ENCODE measurements around the gene SPATA13.

Gene SPATA13

DNA sequence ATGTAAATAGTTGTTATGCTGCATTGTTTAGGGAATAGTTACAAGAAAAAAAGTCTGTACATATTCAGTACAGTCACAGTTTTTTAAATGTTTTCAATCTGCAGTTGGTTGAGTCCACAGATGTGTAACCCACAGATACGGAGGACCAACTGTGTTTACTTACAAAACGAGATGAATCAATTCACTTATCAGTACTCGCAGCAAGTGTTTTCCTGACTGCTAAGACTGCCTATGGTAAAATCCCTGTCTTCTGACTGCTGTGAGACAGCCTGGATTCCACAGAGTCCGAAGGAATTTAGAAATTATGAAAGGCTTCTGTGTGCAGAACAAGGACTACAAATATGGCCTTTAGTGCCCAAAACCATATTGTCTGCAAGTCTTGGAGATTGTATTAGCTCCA is 103.1 kb downstream of the SPATA13 start:
- DNase-seq, result no peak

DNA sequence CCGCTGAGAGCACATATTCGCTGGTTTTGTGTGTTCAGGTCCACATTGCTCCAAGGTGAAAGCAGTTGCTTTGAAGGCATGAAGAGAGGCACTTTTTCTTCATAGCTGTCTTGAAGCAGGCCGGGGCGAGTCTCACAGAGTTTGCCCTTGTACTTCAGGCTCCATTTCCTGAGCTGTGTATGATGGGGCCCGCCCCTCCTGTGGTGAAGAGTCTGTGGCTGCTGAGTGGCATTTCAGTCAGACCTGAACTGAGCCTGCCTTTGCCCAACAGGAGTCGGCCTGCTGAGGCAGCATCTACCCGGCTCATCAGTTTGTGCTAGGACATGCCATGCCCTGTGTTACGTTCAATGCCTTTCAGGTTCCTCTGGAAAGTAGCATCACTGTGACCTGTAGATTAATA is 104.5 kb downstream of the SPATA13 start:
- peak; percentile 15 for DNase-seq

DNA sequence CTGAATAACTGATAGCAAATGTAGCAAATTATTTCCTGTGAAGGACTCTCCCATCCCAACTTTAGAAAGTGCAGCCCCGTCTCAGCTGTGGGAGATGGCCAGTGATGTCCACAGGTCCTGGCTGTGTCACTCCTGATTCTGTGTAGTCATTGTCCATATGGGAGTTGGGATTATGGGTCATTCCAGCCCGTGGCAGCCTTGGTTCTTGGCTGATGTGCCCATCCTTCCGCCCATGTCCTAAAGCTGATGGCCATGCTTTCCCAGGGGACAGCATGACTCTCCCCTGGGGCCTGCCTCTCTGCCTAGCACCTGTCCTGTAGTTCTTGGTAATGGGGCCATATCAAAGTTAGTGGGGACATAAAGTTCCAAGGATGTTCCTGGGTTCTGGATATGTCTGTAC is 104.9 kb downstream of the SPATA13 start:
- DNase-seq, result no peak

DNA sequence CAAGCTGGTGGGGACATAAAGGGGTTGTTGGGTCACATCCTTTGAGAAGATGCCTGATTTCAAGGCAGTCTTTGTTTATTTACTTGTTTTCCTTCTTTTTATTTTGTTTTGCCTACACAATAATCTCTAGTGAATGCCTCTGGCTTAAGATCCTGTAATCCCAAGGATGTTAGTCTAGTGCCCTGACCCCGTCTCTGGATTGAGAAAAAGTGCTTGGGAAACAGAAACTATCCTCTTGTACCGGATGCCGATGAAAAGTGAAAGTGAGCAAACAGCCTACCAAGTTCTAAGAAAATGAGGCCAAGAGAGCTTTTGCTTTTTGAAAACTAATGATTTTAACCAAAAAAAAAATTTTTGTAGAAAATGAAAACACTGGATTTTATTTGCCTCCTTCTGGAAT is 106.8 kb downstream of the SPATA13 start:
- no peak for DNase-seq

DNA sequence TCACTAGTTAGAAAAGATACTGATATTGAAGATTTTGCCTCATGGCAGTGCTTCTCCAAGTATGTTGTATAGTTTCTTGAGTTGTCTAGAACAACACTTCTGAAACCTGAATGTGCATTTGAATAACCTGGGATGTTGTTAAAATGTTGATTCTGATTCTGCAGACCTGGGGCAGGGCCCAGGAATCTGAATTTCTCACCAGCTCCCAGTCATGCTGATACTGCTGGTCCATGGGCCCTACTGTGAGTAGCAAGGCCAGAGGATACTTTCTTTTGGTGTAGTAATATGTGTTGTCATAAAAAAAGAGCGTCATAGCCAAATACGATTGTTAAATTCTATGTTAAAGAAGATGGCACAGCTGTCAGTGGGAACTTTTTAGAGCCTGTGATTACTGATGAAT is 107.3 kb downstream of the SPATA13 start:
- no peak for DNase-seq

DNA sequence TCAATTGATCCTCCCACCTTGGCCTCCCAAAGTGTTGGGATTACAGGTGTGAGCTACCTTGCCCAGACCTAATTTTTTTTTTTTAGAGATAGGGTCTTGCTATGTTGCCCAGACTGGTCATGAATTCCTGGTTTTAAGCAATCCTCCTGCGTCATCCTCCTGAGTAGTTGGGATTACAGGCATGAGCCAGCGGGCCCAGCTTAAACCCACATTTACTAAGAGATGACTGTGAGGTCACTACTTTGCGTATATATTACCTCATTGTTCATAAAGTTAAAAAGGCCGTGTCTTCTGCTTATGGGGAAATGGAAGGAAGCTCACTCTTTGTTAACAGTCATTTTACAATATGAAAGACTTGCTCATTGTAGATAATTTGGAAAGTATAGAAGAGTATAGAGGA is 109.3 kb downstream of the SPATA13 start:
- DNase-seq, result no peak

DNA sequence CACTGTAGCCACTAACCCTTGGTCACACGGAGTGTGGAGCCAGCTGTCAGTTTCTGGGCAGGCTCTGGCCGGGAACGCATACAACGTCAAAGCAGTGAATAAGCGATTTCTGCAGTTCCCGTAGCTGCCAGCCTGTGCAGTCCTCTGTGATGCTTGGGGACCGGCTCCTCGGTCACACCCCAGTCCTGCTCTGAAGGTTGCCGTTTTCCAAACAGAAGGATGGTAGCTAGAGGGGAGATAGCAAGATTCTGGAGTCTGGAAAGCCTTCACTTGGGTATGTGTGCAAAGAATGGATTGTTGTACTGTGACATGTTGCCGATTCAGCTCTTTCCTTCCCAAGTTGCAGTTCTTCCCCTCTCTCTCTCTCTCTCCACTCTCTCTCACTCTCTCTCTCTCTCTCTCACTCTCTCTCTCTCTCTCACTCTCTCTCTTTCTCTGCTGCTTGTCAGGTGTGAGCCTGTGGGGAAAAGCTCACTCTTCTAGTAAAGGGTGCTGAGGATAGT is 110.2 kb downstream of the SPATA13 start:
- DNase-seq, result no peak

DNA sequence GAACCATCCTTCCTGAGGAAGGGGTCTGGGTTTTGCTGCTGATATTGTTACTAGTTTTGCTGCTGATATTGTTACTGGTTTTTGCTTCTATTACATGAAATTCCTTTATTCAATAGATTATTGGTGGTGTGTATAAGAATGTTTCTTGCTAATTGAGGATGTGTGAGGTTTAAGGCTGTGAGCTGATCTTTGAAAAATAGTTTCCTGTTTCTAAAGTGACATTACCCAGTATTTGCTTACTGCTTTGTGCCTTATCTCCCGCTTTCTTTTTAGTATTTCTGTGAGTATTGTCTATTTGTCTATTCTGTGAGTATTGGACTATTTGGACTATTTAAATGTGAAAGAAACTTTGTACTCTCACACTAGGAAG is 110.7 kb downstream of the SPATA13 start:
- no peak for DNase-seq

DNA sequence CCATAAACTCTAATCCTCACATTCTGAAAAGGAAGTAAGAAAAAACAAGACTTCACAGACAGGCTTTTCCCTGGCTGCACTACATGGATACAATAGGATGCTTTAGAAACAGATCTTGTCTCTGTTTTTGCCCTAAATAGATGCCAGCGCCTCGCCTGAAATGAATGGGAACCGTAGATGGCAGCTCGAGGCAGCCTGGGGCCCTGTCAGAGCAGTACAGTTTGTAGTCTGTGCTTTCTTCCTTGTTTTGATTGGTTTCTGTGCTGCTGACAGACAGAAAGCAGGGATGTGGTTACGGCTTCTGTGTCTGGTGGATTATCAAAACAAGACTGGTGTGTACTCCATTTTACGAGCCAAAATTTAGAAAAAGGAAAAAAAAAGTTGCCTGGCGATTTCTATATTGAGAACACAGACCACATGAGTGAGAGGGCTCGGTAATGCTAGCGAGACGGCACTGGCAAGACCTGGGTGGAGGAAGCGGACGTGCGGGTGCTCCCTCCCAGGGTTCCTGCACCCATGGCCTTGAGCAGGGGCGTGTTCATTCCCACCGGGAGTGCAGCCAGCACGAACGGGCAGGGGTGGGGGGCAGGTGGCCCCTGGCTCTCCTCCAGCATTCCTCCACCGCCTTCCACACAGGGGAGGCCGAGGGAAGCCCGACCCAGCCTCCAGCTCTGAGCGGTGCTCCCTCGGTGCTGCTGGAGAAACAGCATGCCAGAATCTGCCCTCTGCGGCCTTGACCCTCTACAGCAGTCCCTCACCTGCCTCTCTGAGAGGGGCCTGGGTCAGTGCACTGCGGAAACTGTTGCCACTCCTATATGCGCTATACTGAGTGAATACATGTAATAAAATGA is 111.3 kb downstream of the SPATA13 start:
- DNase-seq, result peak; percentile 17

DNA sequence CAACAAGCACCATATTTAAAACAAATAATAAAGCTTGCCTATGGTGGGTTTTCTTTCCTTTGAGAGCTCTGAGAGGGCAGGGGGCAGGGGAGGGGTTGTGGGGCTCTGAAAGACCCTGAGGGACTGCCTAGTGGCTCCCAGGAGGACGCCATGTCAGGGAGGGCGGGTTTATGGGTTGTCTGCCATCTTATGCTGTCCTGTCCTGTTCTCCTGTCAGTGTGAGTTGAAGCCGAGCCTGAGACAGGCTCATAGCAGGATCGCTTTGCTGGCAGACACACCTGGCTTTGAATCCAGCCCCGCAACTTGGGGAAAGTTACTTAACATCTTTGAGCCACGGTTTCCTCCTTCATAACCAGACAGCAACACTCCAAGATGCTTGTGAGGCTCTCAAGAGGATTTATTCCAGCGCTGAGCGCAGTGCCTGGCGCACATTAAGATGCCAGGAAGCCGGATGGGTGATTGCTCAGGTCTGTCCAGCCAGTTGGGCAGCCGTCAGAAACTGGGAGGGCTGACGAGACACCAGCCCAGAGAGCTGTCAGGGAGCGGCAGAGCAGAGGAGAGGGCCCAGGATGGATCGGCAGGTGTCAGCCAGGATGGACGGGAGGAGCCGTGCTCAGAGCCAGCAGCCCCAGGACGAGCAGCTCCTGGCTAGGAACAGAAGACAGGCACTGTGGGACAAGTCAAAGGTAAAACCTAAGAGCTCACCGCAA is 112.1 kb downstream of the SPATA13 start:
- DNase-seq, result no peak

DNA sequence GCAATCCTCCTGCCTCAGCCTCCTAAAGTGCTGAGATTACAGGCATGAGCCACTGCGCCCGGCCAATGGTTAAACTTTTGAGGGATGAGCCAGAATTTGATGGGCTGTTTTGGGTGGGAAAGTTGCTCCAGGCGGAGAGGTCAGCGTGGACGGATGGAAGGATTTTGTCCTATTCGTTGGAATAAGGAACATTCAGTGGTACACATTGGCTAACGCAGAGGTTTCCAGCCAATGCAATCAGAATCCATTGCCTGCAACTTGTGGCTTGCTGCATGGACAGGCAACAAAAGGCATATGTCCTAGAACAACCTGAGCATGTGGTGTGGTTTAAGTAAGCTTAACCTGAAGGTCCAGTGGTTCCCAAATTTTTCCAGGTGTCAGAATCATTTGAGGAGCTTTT is 113.4 kb downstream of the SPATA13 start:
- DNase-seq, result no peak

DNA sequence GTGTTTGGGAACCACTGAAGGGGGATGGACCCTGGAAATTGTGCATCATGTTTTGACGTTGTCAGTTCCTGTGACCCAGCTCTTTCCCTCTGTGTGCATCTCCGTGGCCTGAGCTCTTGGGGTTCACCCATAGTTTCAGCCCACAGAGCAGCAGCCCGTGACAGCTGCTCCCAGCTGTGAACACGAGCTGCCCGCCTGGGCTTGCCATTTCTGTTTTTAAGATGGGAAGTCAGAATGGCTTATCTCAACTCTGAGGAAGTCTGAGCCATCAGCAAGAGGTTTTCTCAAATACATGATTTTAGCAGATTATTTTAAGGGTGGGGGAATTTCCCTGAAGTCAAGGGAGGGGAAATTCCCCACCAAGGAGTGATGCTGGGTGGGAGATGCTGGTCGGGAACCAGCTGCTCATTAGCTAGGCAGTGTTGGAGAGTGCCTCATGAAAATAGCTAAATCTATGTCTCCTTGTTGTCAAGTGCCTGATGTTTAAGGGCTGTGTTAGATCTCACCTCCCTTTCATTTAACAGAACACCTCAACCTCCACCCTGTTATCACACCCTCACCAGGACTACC is 114.0 kb downstream of the SPATA13 start:
- DNase-seq, result peak; percentile 15

DNA sequence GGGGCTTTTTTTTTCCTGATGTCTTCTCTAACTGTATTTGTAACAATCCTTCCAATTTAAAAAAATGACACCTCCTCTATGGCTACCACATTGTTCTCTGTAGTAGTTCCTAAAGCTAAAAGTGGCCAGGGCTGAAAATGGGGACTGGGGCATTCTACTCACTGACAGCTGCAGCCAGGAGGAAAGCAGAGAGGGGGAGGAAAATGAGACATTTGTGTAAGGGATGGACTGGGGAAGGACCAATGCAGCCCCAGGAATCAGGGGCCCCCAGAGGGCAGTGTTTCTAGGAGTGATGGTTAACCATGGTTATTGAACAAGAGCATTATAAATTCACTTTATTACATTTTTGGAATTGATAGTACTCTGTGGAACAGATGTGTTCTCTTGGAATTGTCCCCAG is 114.5 kb downstream of the SPATA13 start:
- DNase-seq, result no peak

DNA sequence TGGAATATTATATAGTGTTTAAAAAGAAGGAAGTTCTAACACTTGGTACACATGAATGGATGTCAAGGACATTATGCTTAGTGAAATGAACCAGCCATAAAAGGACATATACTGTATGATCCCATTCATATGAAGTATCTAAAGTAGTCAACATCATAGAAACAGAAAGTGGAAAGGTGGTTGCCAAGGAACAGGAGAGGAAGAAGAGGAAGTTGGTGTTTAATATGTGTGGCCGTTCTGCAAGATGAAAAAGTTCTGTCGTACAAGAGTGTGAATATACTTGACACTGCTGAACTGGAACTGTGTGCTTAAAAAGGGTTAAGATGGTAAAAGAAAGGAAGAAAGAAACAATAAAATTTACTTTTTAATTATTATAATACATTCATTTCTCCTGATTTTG is 115.8 kb downstream of the SPATA13 start:
- DNase-seq, result no peak

DNA sequence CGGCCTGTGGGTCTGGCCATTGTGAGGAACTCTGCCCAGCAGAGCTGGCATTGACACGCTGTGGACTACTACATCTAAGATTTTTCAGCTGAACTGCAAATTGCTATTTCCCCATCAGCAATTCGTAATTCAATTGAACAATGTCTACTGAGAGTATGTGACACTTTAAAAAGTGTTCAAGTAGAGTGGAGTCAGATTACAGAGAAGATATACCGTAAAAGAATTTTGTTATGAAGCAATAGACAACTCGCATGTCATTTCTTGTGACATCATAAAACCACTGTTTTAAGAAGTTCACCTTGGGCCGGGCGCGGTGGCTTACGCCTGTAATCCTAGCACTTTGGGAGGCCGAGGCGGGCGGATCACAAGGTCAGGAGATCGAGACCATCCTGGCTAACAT is 116.3 kb downstream of the SPATA13 start:
- DNase-seq, result no peak

DNA sequence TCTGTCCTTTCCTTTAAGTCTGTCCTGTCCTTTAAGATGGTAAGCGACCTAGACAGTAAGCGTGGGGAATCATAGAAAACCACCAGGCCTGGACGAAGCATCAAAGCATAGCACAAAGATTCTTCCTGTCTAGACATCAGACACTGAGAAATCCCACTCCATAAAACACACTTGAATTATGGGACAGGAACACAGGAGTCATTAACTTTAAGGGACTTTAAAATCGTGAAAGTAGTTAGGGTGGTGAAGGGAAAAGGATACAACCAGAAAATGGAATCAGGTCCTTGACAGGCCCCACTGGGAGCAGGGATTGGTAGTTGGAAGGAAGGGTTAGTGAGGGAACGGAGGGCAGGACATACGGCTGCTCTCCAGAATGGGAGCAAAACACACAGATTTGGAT is 117.2 kb downstream of the SPATA13 start:
- no peak for DNase-seq

DNA sequence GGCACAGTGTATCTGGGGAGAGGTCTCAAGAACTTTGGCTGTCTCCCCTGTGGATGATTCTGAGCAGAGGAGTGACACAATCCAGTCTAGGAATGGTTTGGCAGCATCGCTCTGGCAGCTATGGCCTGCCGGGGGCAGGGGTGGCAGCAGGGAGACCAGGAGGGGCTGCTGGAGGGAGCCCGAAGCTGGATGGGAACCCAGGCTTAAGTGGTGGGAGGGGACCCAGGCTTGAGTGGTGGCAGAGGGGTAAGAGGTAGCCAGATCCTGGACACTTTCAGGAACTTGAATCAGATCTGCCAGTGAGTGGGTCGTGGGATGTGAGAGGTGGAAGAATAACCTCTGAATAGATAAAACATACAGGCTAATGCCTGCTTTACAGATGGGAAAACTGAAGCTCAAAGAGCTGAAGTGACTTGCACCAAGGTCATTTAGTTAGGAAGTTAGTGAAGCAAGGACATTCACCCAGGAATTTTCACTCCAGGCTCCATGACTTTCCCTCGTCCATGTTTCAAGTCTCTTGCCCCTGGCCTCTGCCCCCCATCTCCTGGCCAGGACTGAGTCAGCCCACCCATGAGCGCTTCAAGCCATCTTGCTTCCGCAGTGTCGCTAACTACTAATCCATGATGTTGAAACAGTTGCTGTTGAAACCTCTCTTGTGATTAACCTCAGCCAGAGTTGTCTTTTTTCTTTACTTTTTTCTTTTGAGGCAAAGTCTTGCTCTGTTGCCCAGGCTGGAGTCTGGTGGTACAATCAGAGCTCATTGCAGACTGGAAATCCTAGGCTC is 119.0 kb downstream of the SPATA13 start:
- DNase-seq, result no peak

DNA sequence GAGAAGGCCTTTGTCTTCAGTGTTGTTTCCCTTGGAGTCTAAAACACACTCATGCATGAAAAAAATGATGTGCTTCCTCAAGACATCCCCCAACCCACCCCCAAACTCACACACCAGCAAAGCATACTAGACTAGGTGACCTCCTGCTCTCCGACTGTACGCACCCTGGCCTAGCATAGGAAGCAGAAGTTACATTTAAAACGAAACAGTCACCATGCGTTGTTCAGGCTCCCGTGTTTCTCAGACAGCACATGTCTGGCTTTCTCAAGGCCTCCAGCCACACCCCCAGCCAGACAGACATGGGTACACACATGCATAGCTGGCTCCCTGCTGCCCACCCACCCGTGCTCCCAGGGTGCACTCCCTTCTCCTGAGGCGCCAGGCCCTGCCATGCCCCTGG is 120.2 kb downstream of the SPATA13 start:
- no peak for DNase-seq

DNA sequence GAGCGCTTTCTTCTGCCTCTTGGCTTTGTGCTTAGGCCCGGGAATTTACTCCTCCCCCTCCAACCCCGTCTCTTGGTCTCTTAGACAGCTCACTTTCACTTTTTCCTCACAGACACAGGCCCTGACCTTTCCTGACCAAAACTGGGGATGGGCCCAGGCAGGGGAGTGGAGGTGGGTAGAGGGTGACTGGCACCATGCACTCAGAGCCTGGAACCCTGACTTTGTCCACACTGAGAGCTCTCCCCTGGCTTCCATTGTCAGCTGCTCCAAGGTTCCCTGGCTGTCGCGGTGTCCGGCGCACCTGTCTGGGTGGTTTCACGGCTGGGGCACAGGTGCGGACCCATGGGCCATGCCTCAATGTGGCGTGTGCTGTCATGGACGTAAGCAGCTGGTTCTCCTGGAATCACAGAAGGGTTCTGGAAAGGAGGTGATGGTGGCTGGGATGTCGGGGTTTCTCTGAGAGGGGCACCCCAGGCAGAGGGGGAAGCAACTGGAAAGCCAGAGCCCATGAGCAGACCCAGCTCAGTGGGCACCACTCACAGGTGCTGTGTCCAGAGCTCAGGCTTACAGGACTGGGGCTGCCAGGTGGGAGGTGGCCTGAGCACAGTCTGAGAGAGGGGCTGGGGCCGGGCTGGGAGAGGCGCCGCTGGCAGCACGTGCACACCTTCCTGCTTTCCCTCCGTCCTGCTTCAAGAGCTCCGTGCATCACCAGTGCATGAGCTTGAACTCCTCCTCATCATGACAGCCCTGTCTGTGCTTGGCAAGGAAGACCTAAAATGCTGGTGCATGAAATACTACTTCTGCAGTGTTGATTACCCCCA is 120.9 kb downstream of the SPATA13 start:
- no peak for DNase-seq

DNA sequence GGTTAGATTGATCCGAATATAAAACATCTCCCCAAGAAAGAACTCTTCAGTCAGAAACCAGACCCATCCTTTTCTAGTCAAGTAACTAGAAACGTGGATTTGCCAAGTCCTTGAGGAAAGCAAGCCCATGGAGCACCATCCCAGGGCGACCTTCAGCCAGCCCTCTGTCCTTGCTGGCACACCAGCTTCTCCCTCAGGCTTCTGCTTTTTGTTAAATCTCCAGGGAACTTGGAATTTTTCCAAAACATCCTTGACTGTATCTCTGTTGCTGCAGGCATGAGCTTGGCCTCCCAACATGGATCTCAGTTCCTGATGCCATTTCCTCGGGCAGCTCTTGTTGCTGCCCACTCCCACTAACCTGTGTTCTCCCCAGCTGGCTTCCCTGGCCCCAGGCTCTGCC is 121.7 kb downstream of the SPATA13 start:
- no peak for DNase-seq

DNA sequence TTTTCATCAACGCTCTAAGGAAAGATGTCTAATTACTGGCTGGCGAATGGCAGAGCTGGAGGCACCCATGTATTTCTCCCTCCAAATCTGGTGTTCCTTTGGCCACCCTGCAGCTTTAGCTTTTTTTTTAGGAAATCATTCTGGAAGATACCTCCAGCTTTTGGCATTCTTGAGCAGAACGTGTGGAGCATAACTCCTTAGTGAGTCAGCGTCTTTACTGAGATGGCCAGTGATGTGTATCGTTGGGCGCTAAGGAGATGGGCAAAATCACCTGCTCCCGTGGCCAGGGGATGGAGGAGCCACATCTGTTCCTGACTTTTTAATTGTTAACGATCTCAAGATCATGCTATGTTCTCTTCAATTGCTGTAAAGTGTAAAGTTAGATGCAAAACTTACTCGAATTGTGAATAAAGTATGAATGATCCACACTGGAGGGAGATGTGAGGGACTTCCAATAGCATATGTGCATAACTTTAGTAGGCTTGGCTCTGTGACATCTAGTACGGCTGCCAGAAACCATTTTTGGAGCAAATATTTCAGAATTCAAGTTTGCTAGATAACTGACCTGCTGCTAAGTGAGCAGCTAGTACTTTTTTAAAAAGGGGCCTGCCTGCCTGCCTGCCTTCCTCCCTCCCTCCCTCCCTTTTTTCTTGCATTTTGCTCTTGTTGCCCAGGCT is 124.5 kb downstream of the SPATA13 start:
- DNase-seq, result no peak

DNA sequence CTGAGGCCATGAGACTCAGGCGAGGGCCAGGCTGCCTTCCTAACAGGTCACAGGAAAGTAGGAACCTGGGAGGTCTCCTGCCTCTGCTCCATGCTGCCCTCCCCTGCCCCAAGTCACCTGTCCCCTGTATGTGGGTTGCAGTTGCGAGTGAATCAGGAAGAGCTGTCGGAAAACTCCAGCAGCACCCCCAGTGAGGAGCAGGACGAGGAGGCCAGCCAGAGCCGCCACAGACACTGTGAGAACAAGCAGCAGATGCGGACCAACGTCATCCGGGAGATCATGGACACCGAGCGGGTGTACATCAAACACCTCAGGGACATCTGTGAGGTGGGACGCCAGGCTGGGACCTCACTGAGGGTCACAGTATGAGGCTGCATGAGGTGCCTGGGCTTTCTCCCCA is 126.1 kb downstream of the SPATA13 start:
- DNase-seq, result no peak
